Right lobe of liver (tissue), 6 donors: Measurements from ENCODE around the gene LRP1. TPM values are rescaled to one million over a fixed set of nuclear protein-coding genes. Genes with fewer than 3 reads are reported as not detected.

ENCODE experiments used
- ATAC-seq, 4 donors: fragments of 200-7000 bp; cut with Tn5 transposase; one replicate each; pipeline ENCODE4 v1.9.1; 2020; ENCODE audit warnings: mild to moderate bottlenecking in 4 of 4, moderate library complexity in 4 of 4
- DNase-seq, 3 donors: peaks; one replicate each; pipeline ENCODE4 v3.0.0-alpha.2; 2020
- H3K27ac ChIP-seq, 3 donors: fragments of 200-600 bp; one replicate each; pipeline ENCODE4 v1.8.0; 2022
- H3K27me3 ChIP-seq, 2 donors: fragments of 200-600 bp; one replicate each; pipeline ENCODE4 v1.8.0; 2022
- H3K36me3 ChIP-seq, 4 donors: fragments of 200-600 bp; sonication (generic) in 1 of 4; one replicate each; pipeline versions ENCODE4 v1.5.1 to v1.8.0; 2017 to 2022; ENCODE audit warnings: control low read depth in 1 of 4
- H3K4me1 ChIP-seq, 4 donors: fragments of 200-600 bp; sonication (generic) in 1 of 4; one replicate each; pipeline versions ENCODE4 v1.5.1 to v1.8.0; 2017 to 2022; ENCODE audit warnings: control low read depth in 1 of 4
- H3K4me3 ChIP-seq, 3 donors: fragments of 200-600 bp; one replicate each; pipeline ENCODE4 v1.8.0; 2022
- H3K9me3 ChIP-seq, 4 donors: fragments of 200-600 bp; sonication (generic) in 1 of 4; one replicate each; pipeline versions ENCODE4 v1.5.1 to v1.8.0; 2017 to 2022; ENCODE audit warnings: control low read depth in 1 of 4
- CTCF ChIP-seq, 4 donors: fragments of 200-600 bp in 3 of 4; fragments of 450-650 bp in 1 of 4; IDR thresholded peaks; one replicate each; pipeline versions ENCODE4 v1.5.1 to v1.8.0; 2016 to 2022; ENCODE audit warnings: antibody characterized with exemption in 4 of 4, mild to moderate bottlenecking in 2 of 4
- POLR2A ChIP-seq: fragments of 450-650 bp; IDR thresholded peaks from one replicate; pipeline ENCODE4 v1.6.1; 2017; ENCODE audit warnings: antibody characterized with exemption, mild to moderate bottlenecking
- WGBS: methylation state at CpG from one replicate; pipeline ENCODE4 v1.1.6; 2018; ENCODE audit warnings: low coverage, low lambda C conversion rate; ENCODE audit not compliant: insufficient coverage; ENCODE audit errors: missing lambda C conversion rate; 5-methylcytosine and 5-hydroxymethylcytosine counted together
- intact Hi-C, 2 donors: fragments of 100-400 bp; cut with DNase I; formaldehyde crosslinking; loops; one replicate each; pipeline versions ENCODE4 v1.11.2 to v1.14.1; 2022
- total RNA-seq, 6 experiments: library from RNA; depleted of rRNA in 2 of 6; stranded (reverse); fragments of >200 nt in 2 of 6; fragmentation: NEBNext Ultra II Directional in 3 of 6; extraction: Animal tissue kit (Norgen Biotek cat#: 25700) in 3 of 6; gene quantifications; one replicate each; pipeline versions ENCODE4 v1.1.0 to v1.2.4, GENCODE V29; 2016 to 2023
- donor health status: DM: no; HTN: yes; CAD: no.
- donor health status: DM: no; HTN: no; CAD: no.
- donor health status: DM: no; HTN: no; CAD: no.
- donor health status: DM: no; HTN: yes; CAD: no.
- donor health status: DM: no; HTN: yes; CAD: no.

Gene LRP1
- total RNA-seq, 6 experiments from 2014 or later, result 268 to 387 (median 301) TPM

GRCh38 chr12:57195611-57196371 is 67.5 kb downstream of the LRP1 start:
- ATAC-seq, result no peak
- H3K4me3 ChIP-seq, result no peak overlapping the region
- H3K4me1 ChIP-seq, result no peaks in the 10 kb centered on the region
- no peaks in the 10 kb centered on the region for H3K27me3 ChIP-seq
- intact Hi-C loops, result no loop called here
- DNase-seq, result no peak
- 76% methylated on average over 9 of the region's 34 CpGs for WGBS
- H3K27ac ChIP-seq, result no peak overlapping the region
- no peaks in the 10 kb centered on the region for H3K9me3 ChIP-seq
- TF ChIP-seq CTCF (IDR thresholded peaks at IDR 0.05), result no peak
- TF ChIP-seq POLR2A, result no peak
- peaks cover 12 to 93% (median 72%) of the 10 kb centered on the region in 4 donors for H3K36me3 ChIP-seq

- H3K27ac ChIP-seq, result no peak overlapping the region
- WGBS, result no CpG with 5 or more reads among the region's 4 CpGs
- H3K9me3 ChIP-seq, result no peaks in the 10 kb centered on the region
- ATAC-seq, result no peak
- no peaks in the 10 kb centered on the region for H3K4me1 ChIP-seq
- no peak for TF ChIP-seq POLR2A
- no peak for TF ChIP-seq CTCF (IDR thresholded peaks at IDR 0.05)
- no peak overlapping the region for H3K4me3 ChIP-seq
- H3K27me3 ChIP-seq, result no peaks in the 10 kb centered on the region
- H3K36me3 ChIP-seq, result peaks cover 12 to 94% (median 74%) of the 10 kb centered on the region in 4 donors
- intact Hi-C loops, result no loop called here
- DNase-seq, result no peak
Observed at GRCh38 chr12:57196439-57196838, 68.2 kb downstream of the LRP1 start.

- Histone ChIP-seq H3K9me3 (no peaks in the 10 kb centered on the region), H3K4me3 (no peak overlapping the region), H3K4me1 (no peaks in the 10 kb centered on the region), H3K36me3 (peaks cover 12 to 99% (median 76%) of the 10 kb centered on the region in 4 donors), H3K27ac (no peak overlapping the region), H3K27me3 (no peaks in the 10 kb centered on the region)
- TF ChIP-seq CTCF (IDR thresholded peaks at IDR 0.05), result no peak
- TF ChIP-seq POLR2A, result no peak
- intact Hi-C loops, result no loop called here
- DNase-seq (no peak), ATAC-seq (no peak)
- WGBS, result no CpG with 5 or more reads among the region's 22 CpGs
Observed at GRCh38 chr12:57196956-57197355, 68.7 kb downstream of the LRP1 start.

GRCh38 chr12:57198329-57198728 is 70.0 kb downstream of the LRP1 start:
- DNase-seq, result no peak
- no peak for TF ChIP-seq POLR2A
- no peak for TF ChIP-seq CTCF (IDR thresholded peaks at IDR 0.05)
- WGBS, result 83% methylated on average over 2 of the region's 17 CpGs

More at GRCh38 chr12:57198329-57198728, 70.0 kb downstream of the LRP1 start:
- H3K9me3 ChIP-seq, result no peaks in the 10 kb centered on the region
- H3K36me3 ChIP-seq, result peaks cover 5 to 99% (median 71%) of the 10 kb centered on the region in 4 donors
- H3K4me1 ChIP-seq, result no peaks in the 10 kb centered on the region
- no peak overlapping the region for H3K4me3 ChIP-seq
- H3K27me3 ChIP-seq, result no peaks in the 10 kb centered on the region
- H3K27ac ChIP-seq, result no peak overlapping the region
- no peak for ATAC-seq
- intact Hi-C loops, result no loop called here
